ENCODE measurements around the gene CRYBA2. TPM values are rescaled to one million over a fixed set of nuclear protein-coding genes. Genes with fewer than 3 reads are reported as not detected.

CRYBA2 gene
- total RNA-seq, 2 experiments from 2014 or later: not detected

DNA sequence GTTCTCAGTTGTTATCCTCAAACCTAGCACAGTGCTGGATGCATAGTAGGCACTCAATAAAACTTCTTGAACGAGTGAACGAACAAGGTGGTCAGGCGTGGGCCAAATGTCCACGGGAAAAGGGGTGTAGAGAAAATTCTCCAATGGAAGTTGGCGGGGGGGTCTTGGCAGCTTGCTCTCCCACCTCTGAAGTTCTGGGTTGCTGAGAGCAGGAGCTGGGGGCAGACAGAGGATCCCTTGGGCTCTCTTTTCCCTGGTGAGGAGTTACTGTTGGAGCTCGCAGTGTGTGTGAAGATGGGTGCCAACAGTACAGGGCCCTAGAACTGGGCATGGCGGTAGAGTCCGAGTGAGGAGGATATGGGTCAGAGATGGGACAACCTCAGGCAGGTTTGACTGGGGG, 2.3 kb upstream of the CRYBA2 start:
- DNase-seq: no peak
- Mint-ChIP-seq H3K27me3 (ENCODE audit: low read depth) (peaks cover 74% of the 10 kb centered on the region), H3K27ac (no peak overlapping the region), H3K4me1 (ENCODE audit: low read depth) (peaks cover 14% of the 10 kb centered on the region), H3K4me3 (no peak overlapping the region), H3K9me3 (no peaks in the 10 kb centered on the region), H3K36me3 (ENCODE audit: low read depth) (no peaks in the 10 kb centered on the region)
- CTCF ChIA-PET: interaction anchor here (0.6 to 5.8 kb wide), 30 partner anchors 9 to 181 kb away, joined by 3 to 63 read pairs (median 4); partner anchors contain the start of gene CNPPD1
- intact Hi-C loops (cut with micrococcal nuclease): loop anchor here (5.0 kb wide), 1 partner anchor 62 kb away; no protein-coding TSS in a partner anchor

DNA sequence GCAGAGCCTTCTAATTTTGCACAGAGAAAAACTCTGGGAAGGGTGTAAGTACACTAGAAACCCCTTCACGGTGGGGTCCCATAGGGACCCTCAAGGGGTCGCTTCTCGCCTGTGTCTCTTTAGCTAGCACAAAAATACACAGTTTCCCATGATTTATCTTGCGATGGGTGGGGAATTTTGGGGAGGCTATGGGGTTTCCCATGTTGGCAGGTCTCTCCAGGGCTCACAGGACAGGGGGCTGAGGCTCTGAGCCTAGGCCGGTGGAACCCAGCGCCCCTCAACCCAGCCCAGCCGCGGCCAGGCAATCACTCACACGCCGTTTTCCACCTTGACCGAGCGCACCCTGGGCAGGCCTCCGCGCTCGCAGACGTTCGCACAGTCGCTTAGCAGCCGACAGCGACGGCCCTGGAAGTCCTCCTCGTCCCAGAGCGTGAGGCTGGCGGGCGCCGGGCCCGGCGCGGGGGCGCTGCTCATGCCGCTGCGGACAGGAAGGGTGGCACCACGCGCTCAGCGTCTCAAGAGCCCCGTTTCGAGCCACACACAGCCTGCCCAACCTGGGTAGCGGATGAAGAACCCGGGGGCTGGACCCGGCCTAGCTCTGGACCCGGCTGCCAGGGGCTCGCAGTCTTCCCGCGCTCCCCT, 398 bp downstream of the CRYBA2 start:
- DNase-seq: no peak
- Mint-ChIP-seq H3K4me1 (ENCODE audit: low read depth) (peaks cover 14% of the 10 kb centered on the region), H3K9me3 (no peaks in the 10 kb centered on the region), H3K4me3 (no peak overlapping the region), H3K27me3 (ENCODE audit: low read depth) (peaks cover 78% of the 10 kb centered on the region), H3K36me3 (ENCODE audit: low read depth) (no peaks in the 10 kb centered on the region), H3K27ac (no peak overlapping the region)
- intact Hi-C loops (cut with micrococcal nuclease): loop anchor here (1.0 kb wide), 1 partner anchor 13 kb away; no protein-coding TSS in a partner anchor
- CTCF ChIA-PET: interaction anchor here (0.7 kb wide), 1 partner anchor 65 kb away, joined by 3 read pairs; no protein-coding TSS in a partner anchor

DNA sequence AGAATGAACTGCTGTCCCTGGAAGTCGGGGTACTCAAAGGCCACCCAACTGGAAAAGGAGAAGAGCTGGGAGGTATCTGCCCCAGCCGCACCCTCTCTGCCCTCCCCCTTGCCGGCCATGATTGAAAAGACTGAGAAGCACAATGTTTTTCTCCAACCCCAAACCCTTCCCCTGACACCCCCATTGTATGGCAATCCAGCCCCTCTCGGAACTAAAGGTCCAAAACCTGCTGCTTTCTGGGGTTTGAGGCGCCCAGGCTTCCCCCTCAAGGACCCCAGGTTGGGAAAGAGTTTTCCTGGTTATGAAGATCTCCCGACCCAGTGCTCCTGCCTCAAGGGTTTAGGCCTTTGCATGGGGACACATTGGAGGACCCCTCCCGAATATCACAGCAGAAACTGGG, 1.0 kb downstream of the CRYBA2 start:
- intact Hi-C loops (cut with micrococcal nuclease): no loop called here
- CTCF ChIA-PET: interaction anchor here (0.6 to 0.7 kb wide), 2 partner anchors 65 to 127 kb away, joined by 3 read pairs; no protein-coding TSS in a partner anchor

DNA sequence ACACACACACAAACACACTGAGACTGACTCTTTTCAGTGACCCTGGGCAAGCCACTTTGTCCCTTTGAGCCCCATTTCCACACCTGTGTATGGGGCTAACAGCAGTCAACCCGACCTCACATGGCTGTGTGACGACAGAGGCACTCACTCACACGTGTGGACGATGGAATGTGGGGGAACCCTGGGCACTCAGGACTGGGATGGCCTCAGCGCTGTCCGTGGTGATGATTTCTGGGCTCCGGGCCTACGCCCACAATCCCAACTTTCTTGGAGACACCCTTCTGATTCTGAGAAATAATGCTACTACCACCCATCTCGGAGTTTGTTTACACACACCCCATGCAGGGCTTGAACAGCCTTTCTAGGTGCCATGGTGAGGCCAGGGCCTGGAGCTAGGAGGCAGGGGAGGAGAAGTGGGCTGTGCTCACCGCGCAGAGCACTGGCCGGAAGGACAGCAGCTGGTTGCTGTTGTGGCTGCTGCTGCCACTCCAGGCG, 1.5 kb downstream of the CRYBA2 start:
- H3K9me3 Mint-ChIP-seq: no peaks in the 10 kb centered on the region
- DNase-seq: no peak
- no peaks in the 10 kb centered on the region for H3K36me3 Mint-ChIP-seq (ENCODE audit: low read depth)
- peaks cover 82% of the 10 kb centered on the region for H3K27me3 Mint-ChIP-seq (ENCODE audit: low read depth)
- CTCF ChIA-PET: interaction anchor here (0.6 to 0.7 kb wide), 2 partner anchors 66 to 128 kb away, joined by 3 read pairs; no protein-coding TSS in a partner anchor
- no peak overlapping the region for H3K27ac Mint-ChIP-seq
- peaks cover 14% of the 10 kb centered on the region for H3K4me1 Mint-ChIP-seq (ENCODE audit: low read depth)
- H3K4me3 Mint-ChIP-seq: no peak overlapping the region
- intact Hi-C loops (cut with micrococcal nuclease): no loop called here

More for the DNA sequence above, 1.0 kb downstream of the CRYBA2 start:
- DNase-seq: no peak
- Mint-ChIP-seq H3K36me3 (ENCODE audit: low read depth) (no peaks in the 10 kb centered on the region), H3K27ac (no peak overlapping the region), H3K9me3 (no peaks in the 10 kb centered on the region), H3K4me1 (ENCODE audit: low read depth) (peaks cover 14% of the 10 kb centered on the region), H3K27me3 (ENCODE audit: low read depth) (peaks cover 81% of the 10 kb centered on the region), H3K4me3 (no peak overlapping the region)

DNA sequence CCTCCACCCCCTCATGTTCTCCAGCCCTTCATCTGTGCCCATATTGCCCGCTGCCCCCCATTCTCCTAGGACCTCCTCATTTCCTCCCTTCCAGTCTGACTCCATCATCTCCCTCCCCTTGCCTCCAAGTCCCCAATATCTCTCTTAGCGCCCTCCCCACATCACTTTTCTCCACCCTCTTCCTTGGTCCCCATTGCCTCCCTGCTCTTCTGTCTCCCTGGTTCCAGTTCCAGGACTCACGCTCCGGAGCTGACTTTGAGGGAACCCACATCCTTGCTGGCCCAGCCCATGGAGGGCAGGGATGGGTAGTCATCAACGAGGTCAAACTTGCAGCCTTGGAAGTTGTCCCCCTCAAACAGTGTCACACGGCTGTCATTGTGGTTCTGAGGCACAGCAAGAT, 2.6 kb downstream of the CRYBA2 start:
- Mint-ChIP-seq H3K4me1 (ENCODE audit: low read depth) (peaks cover 15% of the 10 kb centered on the region), H3K4me3 (no peak overlapping the region)
- intact Hi-C loops (cut with micrococcal nuclease): no loop called here

DNA sequence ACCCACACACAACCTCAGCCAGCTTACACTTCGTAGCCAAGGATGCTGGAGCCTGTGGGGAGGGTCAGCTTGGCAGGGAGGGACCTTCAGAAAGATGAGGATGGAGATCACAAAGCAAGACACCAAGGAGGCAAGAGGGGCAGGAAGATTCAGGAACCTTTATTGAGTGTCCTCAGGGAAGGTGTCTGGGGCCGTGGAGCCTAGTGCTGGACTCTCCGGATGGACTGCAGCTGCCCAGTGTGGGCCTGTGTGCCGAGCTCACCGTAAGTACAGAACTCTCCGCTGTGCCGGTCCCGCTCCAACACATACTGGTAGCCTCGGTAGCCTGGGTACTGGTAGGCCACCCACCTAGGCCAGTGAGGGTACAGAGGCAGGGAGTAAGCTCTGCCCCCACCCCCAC, 3.2 kb downstream of the CRYBA2 start:
- Mint-ChIP-seq H3K27me3 (ENCODE audit: low read depth) (peaks cover 80% of the 10 kb centered on the region), H3K9me3 (no peaks in the 10 kb centered on the region), H3K4me3 (no peak overlapping the region), H3K36me3 (ENCODE audit: low read depth) (no peaks in the 10 kb centered on the region), H3K4me1 (ENCODE audit: low read depth) (peaks cover 15% of the 10 kb centered on the region), H3K27ac (no peak overlapping the region)
- no peak for DNase-seq
- intact Hi-C loops (cut with micrococcal nuclease): no loop called here
- CTCF ChIA-PET: interaction anchor here (1.6 to 2.2 kb wide), 2 partner anchors 10 to 19 kb away, joined by 3 to 16 read pairs; no protein-coding TSS in a partner anchor

More for the DNA sequence above, 2.6 kb downstream of the CRYBA2 start:
- DNase-seq: no peak
- Mint-ChIP-seq H3K36me3 (ENCODE audit: low read depth) (no peaks in the 10 kb centered on the region), H3K9me3 (no peaks in the 10 kb centered on the region), H3K27me3 (ENCODE audit: low read depth) (peaks cover 83% of the 10 kb centered on the region), H3K27ac (no peak overlapping the region)
- CTCF ChIA-PET: interaction anchor here (1.6 to 2.2 kb wide), 2 partner anchors 10 to 18 kb away, joined by 3 to 16 read pairs; no protein-coding TSS in a partner anchor

DNA sequence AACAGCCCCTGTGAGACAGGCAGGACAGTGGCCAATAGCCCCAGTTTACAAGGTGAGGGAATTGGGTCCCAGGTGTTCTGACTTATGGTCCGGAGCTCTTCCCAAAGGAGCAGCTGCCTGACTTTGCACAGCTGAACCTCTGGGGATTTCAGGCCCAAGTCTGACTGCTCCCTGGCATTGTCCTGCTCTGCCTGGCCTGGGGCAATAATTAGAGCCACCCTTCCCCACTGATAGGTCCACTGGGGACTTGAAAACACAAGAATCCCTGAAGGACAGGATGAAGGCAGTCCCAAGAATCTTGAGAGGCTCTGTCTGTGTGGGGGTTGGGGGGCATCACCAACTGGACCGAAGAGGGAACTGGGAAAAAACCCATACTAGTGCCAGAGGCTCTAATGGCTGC, 4.6 kb downstream of the CRYBA2 start:
- Mint-ChIP-seq H3K4me1 (ENCODE audit: low read depth) (peaks cover 14% of the 10 kb centered on the region), H3K4me3 (no peak overlapping the region), H3K9me3 (no peaks in the 10 kb centered on the region), H3K27me3 (ENCODE audit: low read depth) (peaks cover 79% of the 10 kb centered on the region), H3K27ac (no peak overlapping the region), H3K36me3 (ENCODE audit: low read depth) (no peaks in the 10 kb centered on the region)
- CTCF ChIA-PET: interaction anchor here (0.9 to 1.2 kb wide), 4 partner anchors 10 to 143 kb away, joined by 3 read pairs; no protein-coding TSS in a partner anchor
- no peak for DNase-seq
- intact Hi-C loops (cut with micrococcal nuclease): no loop called here

DNA sequence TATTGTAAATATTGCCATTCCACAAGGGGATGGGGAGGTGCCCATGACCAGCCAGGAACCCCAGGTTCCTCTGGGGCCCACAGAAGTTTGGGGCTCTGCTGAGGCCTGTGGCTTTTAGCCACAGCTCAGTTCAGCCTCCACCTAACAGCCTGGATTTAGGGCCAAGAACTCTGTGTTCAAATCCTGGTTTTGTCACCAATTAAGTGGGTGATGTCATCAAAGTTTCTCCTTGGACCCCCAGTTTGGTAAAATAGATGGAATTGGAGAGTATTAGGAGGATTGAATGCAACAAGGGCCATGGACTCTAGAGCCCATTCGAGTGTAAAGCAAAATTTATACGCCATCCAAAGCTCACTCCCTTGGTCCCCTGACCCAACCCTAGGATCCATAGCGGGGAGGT, 5.1 kb downstream of the CRYBA2 start:
- no peak for DNase-seq
- Mint-ChIP-seq H3K27me3 (ENCODE audit: low read depth) (peaks cover 83% of the 10 kb centered on the region), H3K36me3 (ENCODE audit: low read depth) (no peaks in the 10 kb centered on the region), H3K4me1 (ENCODE audit: low read depth) (peaks cover 16% of the 10 kb centered on the region), H3K27ac (no peak overlapping the region), H3K9me3 (no peaks in the 10 kb centered on the region), H3K4me3 (no peak overlapping the region)
- intact Hi-C loops (cut with micrococcal nuclease): no loop called here
- CTCF ChIA-PET: interaction anchor here (0.9 to 1.2 kb wide), 4 partner anchors 10 to 144 kb away, joined by 3 read pairs; no protein-coding TSS in a partner anchor

DNA sequence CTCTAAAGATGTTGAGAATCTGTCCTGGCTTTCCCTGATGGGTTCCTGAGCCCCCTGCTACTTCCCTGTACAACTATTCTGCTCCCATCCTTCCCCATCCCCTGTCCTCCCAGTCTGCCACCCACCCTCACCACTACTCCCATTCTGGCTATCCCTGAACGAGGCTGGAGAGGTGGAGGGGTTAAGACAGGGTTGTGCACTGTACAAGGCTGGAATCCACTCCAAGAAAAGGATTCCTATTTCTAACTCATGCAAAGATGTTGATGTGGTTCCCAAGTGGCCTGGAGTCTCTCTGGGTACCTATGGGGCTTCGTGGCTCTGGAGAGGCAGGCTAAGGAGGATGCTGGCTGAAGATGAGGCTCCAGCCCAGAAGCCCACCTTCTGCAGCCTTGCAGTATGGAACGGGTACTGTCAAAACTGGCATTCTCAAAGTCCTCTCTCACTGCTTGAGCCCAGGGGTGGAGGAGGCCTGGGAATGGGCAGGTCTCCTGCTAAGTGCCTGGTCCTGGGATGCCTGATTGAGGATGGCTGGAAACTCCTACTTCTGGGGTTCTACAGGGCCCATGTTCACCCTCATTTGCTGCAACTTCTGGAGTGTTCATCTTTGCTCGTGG, 7.0 kb downstream of the CRYBA2 start:
- no peak overlapping the region for H3K4me3 Mint-ChIP-seq
- intact Hi-C loops (cut with micrococcal nuclease): no loop called here
- peaks cover 24% of the 10 kb centered on the region for H3K4me1 Mint-ChIP-seq (ENCODE audit: low read depth)
- no peaks in the 10 kb centered on the region for H3K9me3 Mint-ChIP-seq
- CTCF ChIA-PET: interaction anchor here (0.6 kb wide), 1 partner anchor 49 kb away, joined by 3 read pairs; no protein-coding TSS in a partner anchor
- H3K27ac Mint-ChIP-seq: no peak overlapping the region
- H3K36me3 Mint-ChIP-seq (ENCODE audit: low read depth): no peaks in the 10 kb centered on the region
- H3K27me3 Mint-ChIP-seq (ENCODE audit: low read depth): peaks cover 82% of the 10 kb centered on the region
- no peak for DNase-seq

DNA sequence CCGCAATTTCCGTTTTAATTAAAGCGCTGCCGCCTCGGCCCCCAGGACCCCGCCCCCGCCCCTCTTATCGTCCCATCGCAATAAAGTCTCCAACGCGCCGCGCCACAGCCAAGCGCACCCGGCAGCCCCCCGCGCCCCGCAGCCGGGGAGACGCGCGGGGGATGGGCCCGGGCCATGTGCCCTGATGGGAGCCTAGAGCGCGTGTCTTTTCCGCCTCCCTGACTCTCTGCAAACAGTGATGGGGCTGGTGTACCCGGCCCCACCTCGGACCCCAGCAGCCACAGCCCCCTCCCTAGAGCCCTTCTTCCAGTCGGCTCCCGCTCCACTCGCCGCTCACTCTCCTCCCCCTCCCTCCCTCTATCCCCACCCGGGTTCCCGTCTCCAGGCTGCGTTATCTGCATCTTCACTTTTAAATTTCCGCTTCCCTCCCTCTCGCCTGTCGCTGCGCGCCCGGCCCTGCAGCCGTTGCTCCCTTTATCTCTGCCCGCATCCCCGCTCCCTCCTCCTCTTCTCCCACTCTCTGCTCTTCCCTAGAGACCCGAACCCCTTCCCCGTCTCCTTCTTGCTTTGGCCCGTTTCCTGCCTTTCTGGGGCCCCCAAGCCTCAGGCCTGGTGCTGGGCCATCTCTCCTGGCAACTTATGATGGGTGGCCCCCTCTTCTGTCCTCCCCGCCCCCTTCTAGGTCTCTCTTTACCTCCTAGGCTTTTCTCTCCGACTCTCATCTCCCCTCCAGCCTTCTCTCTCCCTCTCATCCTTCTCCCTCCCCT, 7.7 kb downstream of the CRYBA2 start:
- CTCF ChIA-PET: interaction anchor here (1.2 kb wide), 1 partner anchor 11 kb away, joined by 3 read pairs; no protein-coding TSS in a partner anchor
- Mint-ChIP-seq H3K9me3 (no peaks in the 10 kb centered on the region), H3K36me3 (ENCODE audit: low read depth) (no peaks in the 10 kb centered on the region), H3K27me3 (ENCODE audit: low read depth) (peaks cover 79% of the 10 kb centered on the region), H3K4me3 (no peak overlapping the region), H3K4me1 (ENCODE audit: low read depth) (peaks cover 28% of the 10 kb centered on the region), H3K27ac (no peak overlapping the region)
- intact Hi-C loops (cut with micrococcal nuclease): no loop called here
- no peak for DNase-seq

DNA sequence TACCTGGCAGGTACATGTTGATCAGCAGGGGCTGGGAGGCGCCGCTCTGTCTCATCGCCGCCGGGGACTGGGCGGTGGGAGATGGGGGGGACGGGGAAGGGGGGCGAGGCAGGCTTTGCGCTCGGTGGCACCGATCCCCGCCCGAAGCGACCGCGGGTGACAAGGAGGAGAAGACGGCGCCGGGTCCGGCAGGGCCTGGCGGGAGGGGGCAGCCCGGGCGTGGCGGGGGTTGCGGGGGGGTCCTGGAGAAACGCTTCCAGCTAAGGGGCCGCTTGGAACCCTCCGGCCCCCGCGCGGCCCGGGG, 8.2 kb downstream of the CRYBA2 start, which contains the start of gene FEV:
Gene FEV, minus strand, starts transcription at position 164 of the 304 bp plus-strand sequence. Its CDS starts 109 bp downstream, at position 55.
- Mint-ChIP-seq H3K4me3 (peak within 1 kb of the TSS; percentile 18), H3K27me3 (ENCODE audit: low read depth) (peaks cover 78% of the 10 kb centered on the region), H3K4me1 (ENCODE audit: low read depth) (peaks cover 31% of the 10 kb centered on the region), H3K36me3 (ENCODE audit: low read depth) (no peaks in the 10 kb centered on the region), H3K9me3 (no peaks in the 10 kb centered on the region), H3K27ac (no peak within 1 kb of the TSS)
- no peak for DNase-seq
- intact Hi-C loops (cut with micrococcal nuclease): no loop called here
- CTCF ChIA-PET: interaction anchor here (0.5 to 1.2 kb wide), 2 partner anchors 11 to 335 kb away, joined by 3 read pairs; no protein-coding TSS in a partner anchor

All from activated naive CD4-positive, alpha-beta T cell treated with anti-CD3 and anti-CD28 coated beads for 36 hours (primary cell).